OCI-LY7 (cell line): ENCODE data around the gene TGFB1. TPM values are rescaled to one million over a fixed set of nuclear protein-coding genes. Genes with fewer than 3 reads are reported as not detected.
A peak's percentile ranks its signal among the peaks of the same experiment; 100 is the strongest.

Experiments used
- BruUV-seq: library from RNA; stranded (reverse); fragments of 400-500 nt; replicated peaks from 2 replicates; lab custom pipeline; 2021; lab: Mats Ljungman, UMichigan
- CTCF ChIA-PET: fragments of 300-600 bp; sonication (Branson Sonifier 250); formaldehyde crosslinking; loops from one replicate; lab custom pipeline; 2022; ENCODE audit warnings: antibody characterized with exemption; ENCODE audit not compliant: unreplicated experiment; lab: Charles Lee
- POLR2A ChIA-PET: fragments of 300-600 bp; sonication (Branson Sonifier 250); formaldehyde crosslinking; loops from one replicate; lab custom pipeline; 2022; ENCODE audit warnings: antibody characterized with exemption; lab: Charles Lee
- DNase-seq: peaks from one replicate; pipeline ENCODE4 v3.0.0-alpha.2; 2015; ENCODE audit warnings: low spot score
- H2AFZ ChIP-seq: fragments of 200-600 bp; sonication (generic), shearing (Covaris generic); 2 replicates; pipeline ENCODE4 v1.6.1; 2014; ENCODE audit warnings: mild to moderate bottlenecking, antibody characterized with exemption, low read length, moderate library complexity
- H3K27ac ChIP-seq: fragments of 200-600 bp; sonication (generic); 2 replicates; pipeline ENCODE4 v1.5.1; 2014; ENCODE audit warnings: mixed run types, low read depth, mild to moderate bottlenecking, moderate library complexity, low read length, inconsistent platforms; ENCODE audit not compliant: poor library complexity, severe bottlenecking
- H3K36me3 ChIP-seq: fragments of 200-600 bp; sonication (generic); 2 replicates; pipeline ENCODE4 v1.6.1; 2014; ENCODE audit warnings: mild to moderate bottlenecking, antibody characterized with exemption, low read length, moderate library complexity, mixed read lengths; ENCODE audit not compliant: insufficient read depth
- H3K4me1 ChIP-seq: fragments of 200-600 bp; sonication (generic); 2 replicates; pipeline ENCODE4 v1.5.1; 2014; ENCODE audit warnings: mild to moderate bottlenecking, low read length; ENCODE audit not compliant: insufficient read depth, poor library complexity, severe bottlenecking
- H3K4me2 ChIP-seq: fragments of 200-600 bp; sonication (generic); 2 replicates; pipeline ENCODE4 v1.6.1; 2014; ENCODE audit warnings: mild to moderate bottlenecking, low read length
- H3K4me3 ChIP-seq: fragments of 200-600 bp; sonication (generic); 2 replicates; pipeline ENCODE4 v1.5.1; 2014; ENCODE audit warnings: mild to moderate bottlenecking, low read depth, low read length; ENCODE audit not compliant: poor library complexity, severe bottlenecking
- H3K79me2 ChIP-seq: fragments of 200-600 bp; sonication (generic); 2 replicates; pipeline ENCODE4 v1.6.1; 2016; ENCODE audit warnings: low read depth, mild to moderate bottlenecking, low read length, moderate library complexity, mixed read lengths; ENCODE audit not compliant: insufficient read depth
- H3K9me2 ChIP-seq: fragments of 200-600 bp; sonication (generic); 2 replicates; pipeline ENCODE4 v1.6.1; 2016; ENCODE audit warnings: mild to moderate bottlenecking, low read length, mixed read lengths; ENCODE audit not compliant: insufficient read depth
- H3K9me3 ChIP-seq: fragments of 200-600 bp; sonication (generic); 2 replicates; pipeline ENCODE4 v1.6.1; 2014; ENCODE audit warnings: mild to moderate bottlenecking, mixed run types, low read length, mixed read lengths
- H4K20me1 ChIP-seq: fragments of 200-600 bp; sonication (generic); 2 replicates; pipeline ENCODE4 v1.6.1; 2014; ENCODE audit warnings: mild to moderate bottlenecking, antibody characterized with exemption, low read length, moderate library complexity, mixed read lengths; ENCODE audit not compliant: insufficient read depth
- EZH2phosphoT487 ChIP-seq: fragments of 200-600 bp; sonication (generic); IDR thresholded peaks from 2 replicates; pipeline ENCODE4 v1.6.1; 2018; ENCODE audit warnings: low read depth, borderline replicate concordance, mild to moderate bottlenecking, mixed run types, antibody characterized with exemption, low read length, moderate library complexity, mixed read lengths
- intact Hi-C: fragments of 100-400 bp; cut with micrococcal nuclease; formaldehyde crosslinking; loops from one replicate; pipeline ENCODE4 v1.10.0; 2022; ENCODE audit not compliant: unreplicated experiment
- total RNA-seq, 2 experiments: library from RNA; depleted of rRNA in 1 of 2; stranded (reverse); fragments of >200 nt in 1 of 2; shearing (Covaris generic) in 1 of 2; gene quantifications; 2 replicates each; pipeline ENCODE4 v1.2.3, GENCODE V29; 2014 to 2022
- TF ChIP-seq, protein P1 (sequence below): fragments of 200-600 bp; sonication (generic); conservative IDR thresholded peaks from 2 replicates; pipeline ENCODE4 v1.5.1; 2014; ENCODE audit warnings: mild to moderate bottlenecking, antibody characterized with exemption, low read length, moderate library complexity, mixed read lengths

Gene TGFB1
- total RNA-seq, 2 experiments from 2014 or later = 15.5 to 88.8 TPM

DNA sequence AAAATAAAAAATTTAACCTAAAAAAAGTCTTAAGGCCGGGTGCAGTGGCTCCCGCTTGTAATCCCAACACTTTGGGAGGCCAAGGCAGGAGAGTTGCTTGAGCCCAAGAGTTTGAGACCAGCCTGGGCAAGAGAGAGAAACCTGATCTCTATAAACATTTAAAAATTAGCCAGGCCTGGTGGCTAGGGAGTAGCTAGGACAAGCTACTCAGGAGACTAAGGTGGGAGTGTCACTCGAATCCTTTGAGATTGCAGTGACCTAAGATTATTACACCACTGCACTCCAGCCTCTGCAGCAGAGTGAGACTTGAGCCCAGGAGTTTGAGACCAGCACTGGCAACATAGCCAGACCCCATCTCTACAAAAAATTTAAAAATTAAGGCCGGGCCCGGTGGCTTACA lies 42.6 kb downstream of the TGFB1 start:
- no peak for DNase-seq
- BruUV-seq = no TSS peak
- H3K9me3 ChIP-seq = no peaks in the 10 kb centered on the region
- peak overlapping the region; percentile 99 for H3K4me2 ChIP-seq
- peak overlapping the region; percentile 68 for H3K27ac ChIP-seq
- TF ChIP-seq, protein P1, sequence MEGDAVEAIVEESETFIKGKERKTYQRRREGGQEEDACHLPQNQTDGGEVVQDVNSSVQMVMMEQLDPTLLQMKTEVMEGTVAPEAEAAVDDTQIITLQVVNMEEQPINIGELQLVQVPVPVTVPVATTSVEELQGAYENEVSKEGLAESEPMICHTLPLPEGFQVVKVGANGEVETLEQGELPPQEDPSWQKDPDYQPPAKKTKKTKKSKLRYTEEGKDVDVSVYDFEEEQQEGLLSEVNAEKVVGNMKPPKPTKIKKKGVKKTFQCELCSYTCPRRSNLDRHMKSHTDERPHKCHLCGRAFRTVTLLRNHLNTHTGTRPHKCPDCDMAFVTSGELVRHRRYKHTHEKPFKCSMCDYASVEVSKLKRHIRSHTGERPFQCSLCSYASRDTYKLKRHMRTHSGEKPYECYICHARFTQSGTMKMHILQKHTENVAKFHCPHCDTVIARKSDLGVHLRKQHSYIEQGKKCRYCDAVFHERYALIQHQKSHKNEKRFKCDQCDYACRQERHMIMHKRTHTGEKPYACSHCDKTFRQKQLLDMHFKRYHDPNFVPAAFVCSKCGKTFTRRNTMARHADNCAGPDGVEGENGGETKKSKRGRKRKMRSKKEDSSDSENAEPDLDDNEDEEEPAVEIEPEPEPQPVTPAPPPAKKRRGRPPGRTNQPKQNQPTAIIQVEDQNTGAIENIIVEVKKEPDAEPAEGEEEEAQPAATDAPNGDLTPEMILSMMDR = no peak
- TF ChIP-seq EZH2phosphoT487 = no peak
- H3K4me1 ChIP-seq = peaks cover 44% of the 10 kb centered on the region
- H3K36me3 ChIP-seq = peaks cover 66% of the 10 kb centered on the region
- intact Hi-C loops = loop anchor here (2.0 kb wide), 2 partner anchors 16 to 42 kb away; partner anchors contain the start of gene TGFB1
- POLR2A ChIA-PET = no interaction called here
- peak overlapping the region; percentile 77 for H3K4me3 ChIP-seq
- H2AFZ ChIP-seq = no peak overlapping the region
- H4K20me1 ChIP-seq = no peaks in the 10 kb centered on the region
- H3K9me2 ChIP-seq = no peaks in the 10 kb centered on the region
- peaks cover 18% of the 10 kb centered on the region for H3K79me2 ChIP-seq
- CTCF ChIA-PET = no interaction called here

DNA sequence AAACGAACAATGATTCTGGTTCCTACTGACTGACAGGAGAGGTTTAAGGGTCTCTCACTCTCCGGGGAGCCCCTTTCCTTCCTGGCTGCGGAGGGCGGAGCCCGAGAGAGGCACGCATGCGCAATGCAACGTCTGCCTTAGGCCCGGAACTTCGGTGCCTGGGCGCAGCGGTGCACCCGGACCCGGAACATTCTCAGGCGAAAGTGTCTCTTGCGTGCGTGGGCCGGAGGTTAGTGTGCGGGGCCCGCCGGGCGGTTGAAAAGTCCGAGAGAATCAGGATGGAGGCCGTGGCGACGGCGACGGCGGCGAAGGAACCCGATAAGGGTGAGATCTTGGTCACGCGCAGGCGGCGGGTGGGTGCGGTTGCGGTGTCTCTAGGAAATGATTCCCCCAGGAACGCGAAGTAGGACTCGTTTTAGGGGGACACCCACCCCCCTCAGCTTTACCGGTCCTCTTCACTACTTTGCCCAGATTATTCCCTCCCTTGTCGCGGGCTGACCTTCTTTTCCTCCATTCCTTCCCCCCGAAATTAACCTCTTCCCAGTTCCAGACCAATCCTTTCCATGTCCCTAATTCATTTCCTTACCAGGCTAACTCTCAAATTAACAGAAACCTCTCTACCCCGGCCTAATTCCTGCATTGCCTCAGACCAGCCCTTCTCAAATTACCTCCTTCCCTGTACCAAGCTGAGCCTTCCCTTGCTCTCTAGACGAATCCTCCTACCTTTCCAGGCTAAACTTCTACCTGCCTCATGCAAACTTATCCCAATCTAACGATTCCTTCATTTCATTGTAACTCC lies 43.5 kb downstream of the TGFB1 start, which contains the start of gene CCDC97:
TSS of gene CCDC97 (plus strand) at position 140 of the 799 bp plus-strand sequence. CDS start at position 279, 139 bp downstream.
- Histone ChIP-seq H3K4me1 (peaks cover 44% of the 10 kb centered on the region), H4K20me1 (no peaks in the 10 kb centered on the region), H3K36me3 (peaks cover 68% of the 10 kb centered on the region), H3K79me2 (peaks cover 18% of the 10 kb centered on the region), H3K9me2 (no peaks in the 10 kb centered on the region), H3K27ac (peak within 1 kb of the TSS; percentile 68), H2AFZ (peak within 1 kb of the TSS; percentile 63), H3K4me3 (peak within 1 kb of the TSS; percentile 77), H3K9me3 (no peaks in the 10 kb centered on the region), H3K4me2 (peak within 1 kb of the TSS; percentile 99)
- ChIA-PET POLR2A (no interaction called here), CTCF (no interaction called here)
- peak; percentile 93 for DNase-seq
- TSS peak; percentile 57 for BruUV-seq
- intact Hi-C loops = loop anchor here (2.0 kb wide), 2 partner anchors 17 to 43 kb away; partner anchors contain the start of gene TGFB1
- TF ChIP-seq EZH2phosphoT487 = no peak
- TF ChIP-seq, protein P1 = no peak
